Urothelium cell line (cell line): Measurements from ENCODE around the gene EFHD2.
"Not testable (repeated sequence)": the region's sequence is repeated elsewhere in the genome, so short reads cannot be mapped to it uniquely, and the experiment has no call there.

ENCODE experiments used
- DNase-seq: peaks from one replicate; pipeline ENCODE4 v3.0.0; 2011; ENCODE audit warnings: low spot score, mixed read lengths
- FAIRE-seq: peaks from 2 replicates; lab custom pipeline; 2011; peaks lifted over from hg19 to GRCh38; lab: Jason Lieb, UNC

The EFHD2 gene

DNA sequence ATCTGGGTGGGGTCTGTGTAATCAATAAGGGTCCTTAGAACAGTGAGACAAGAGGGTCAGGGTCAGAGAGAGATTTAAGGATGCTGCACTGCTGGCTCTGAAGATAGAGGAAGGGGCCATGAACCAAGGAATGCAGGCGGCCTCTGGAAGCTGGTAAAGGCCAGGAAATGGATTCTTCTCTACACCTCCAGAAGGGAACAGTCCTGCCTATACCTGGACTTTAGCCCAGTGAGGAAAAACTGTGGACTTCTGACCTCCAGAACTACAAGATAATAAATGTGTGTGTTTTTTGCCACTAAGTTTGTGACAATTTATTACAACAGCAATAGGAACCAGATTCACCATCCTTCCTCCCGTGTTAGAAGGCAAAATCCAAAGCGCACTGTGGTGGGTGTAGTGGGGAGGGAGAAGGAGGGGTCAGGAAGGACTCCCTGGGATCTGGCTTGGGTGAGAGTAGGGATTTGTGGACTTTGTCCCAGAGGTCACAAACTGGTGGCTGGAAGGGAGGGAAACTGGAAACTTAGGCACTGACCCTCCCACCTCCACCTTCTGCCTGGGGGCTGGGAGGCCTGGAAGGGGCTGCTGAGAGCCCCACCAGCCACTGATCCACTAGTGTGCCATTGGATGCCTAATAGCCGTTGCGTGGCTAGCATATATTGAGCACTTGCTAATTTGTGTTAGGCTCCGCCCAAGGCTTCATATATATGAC, 41.5 kb downstream of the EFHD2 start:
- DNase-seq = no peak
- no peak for FAIRE-seq

DNA sequence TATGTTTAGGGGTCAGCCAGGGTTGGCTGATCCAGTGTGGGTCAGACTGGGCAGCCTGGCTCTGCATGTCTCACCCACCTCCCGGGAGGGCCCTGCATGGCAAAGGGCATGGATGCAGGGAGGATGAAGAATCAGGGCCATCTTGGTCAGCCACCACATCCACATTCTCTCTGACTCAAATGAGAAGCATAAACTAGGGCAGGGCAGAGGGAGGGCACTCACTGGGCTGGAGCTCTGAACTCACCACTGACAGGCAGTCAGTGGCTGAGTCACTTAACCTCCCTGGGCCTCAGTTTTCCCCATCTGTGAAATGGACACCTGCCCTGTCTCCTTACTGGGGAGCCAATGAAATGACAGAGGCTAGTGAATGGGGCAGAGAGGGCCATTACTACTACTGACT, 42.5 kb downstream of the EFHD2 start:
- no peak for FAIRE-seq
- DNase-seq = no peak

DNA sequence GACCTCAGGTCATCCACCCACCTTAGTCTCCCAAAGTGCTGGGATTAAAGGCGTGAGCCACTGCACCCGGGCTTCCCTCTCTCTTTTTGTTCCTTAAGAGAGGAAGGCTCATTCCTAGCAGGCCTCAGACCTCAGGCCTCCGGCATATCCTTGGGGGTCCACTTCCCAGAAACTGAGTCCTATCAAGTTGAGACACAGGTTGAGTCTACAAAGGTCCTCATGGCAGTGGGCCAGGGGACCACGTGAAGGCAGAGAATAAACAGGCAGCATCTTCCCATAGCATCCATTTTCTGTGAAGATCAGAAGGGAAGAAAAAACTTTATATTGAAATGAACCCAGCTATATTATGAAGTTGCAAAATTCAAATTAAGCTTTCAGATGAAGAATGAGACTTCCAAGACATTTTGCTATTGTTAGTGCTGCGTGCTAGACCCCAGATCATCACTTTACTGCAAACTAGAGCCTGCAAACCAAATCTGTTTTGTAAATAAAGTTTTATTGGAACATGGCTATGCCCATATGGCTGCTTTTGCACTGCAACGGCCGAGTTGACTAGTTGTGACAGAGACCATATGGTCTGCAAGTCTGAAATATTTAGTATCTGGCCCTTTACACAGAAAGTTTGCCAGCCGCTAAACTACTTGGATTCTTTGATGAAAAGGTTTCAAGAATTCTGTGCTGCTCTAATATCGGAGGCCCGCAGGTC, 43.3 kb downstream of the EFHD2 start:
- no peak for FAIRE-seq
- DNase-seq = no peak

DNA sequence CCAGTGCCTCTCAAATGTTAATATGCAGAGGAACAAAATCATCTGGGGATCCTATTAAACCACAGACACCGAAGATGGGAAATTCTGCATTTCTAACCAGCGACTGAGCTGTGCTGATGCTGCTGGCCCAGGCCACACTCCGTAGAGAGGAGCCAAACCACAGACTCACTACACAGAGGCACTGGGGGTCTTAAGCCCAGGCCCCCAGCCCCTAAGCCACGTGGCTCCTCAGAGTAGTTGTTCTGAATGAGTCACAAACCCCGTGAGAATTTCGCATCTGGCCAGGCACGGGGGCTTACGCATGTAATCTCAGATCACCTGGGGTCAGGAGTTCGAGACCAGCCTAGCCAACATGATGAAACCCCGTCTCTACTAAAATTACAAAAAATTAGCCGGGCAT, 44.0 kb downstream of the EFHD2 start:
- FAIRE-seq (no peak), DNase-seq (no peak)

DNA sequence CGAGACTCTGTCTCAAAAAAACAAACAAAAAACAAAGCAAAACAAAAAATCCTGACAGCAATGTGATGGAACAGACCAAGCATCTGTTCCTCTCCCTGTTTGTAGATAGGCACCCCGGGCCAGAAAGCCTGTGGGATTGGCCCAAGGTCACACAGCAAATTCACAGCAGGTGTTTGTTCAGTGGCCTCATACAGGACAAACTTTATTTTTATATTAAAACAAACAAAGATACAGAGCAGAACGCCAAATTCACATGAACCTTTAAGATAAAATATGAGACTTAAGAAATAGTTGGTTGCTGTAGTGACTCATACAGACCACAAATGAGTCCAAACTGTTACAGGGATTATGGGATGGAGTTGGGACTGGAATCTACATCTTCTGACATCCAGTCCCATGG, 44.6 kb downstream of the EFHD2 start:
- no peak for FAIRE-seq
- DNase-seq = no peak

DNA sequence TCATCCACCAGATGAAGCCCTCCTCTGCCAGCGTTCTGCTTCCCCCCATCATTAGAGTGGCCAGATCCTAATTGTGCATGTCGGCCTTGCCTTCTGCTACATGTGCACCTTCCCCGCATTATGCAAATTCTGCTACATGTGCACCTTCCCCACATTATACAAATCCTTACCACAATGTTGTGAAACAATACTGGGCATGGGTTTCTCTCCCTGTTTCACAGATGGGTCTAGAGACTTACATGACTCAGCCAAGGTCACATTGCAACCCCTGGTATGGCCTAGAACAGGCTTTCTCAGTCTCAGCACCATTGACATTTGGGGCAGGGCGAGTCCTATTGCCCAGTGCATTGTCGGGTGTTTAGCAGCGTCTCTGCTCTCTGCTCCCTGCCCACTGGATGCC, 45.8 kb downstream of the EFHD2 start:
- DNase-seq = no peak
- FAIRE-seq = peak; percentile 13

DNA sequence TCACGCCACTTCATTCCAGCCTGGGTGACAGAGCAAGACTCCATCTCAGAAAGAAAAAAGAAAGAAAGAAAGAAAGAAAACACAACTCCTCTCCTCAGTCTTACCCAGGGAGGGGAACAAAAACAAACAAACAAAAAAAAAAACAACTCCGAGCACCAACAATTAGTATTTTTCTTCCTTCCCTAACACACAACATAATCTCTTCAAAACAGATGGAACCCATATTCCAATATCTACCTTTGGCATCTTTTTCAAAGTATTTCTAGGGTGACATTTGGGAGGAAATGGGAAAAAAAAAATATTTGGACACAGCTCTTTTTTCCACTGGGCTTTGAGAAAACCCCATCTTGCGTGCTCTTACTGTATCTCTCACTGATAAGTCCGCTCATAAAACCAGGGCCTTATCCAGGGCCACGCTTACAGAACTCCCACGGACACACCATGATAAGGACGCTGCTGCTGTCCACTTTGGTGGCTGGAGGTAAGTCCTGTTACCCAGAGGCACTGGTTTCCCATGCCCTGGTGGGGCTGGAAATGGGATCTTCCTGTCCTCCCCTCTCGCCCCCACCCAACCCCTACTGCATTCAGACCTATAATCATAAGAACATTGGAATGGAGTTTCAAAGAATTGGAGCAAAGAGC, 46.7 kb downstream of the EFHD2 start, which contains the start of gene CELA2A:
TSS of gene CELA2A (plus strand) at position 420 of the 642 bp plus-strand sequence. CDS start at position 442, 22 bp downstream.
- DNase-seq (no peak), FAIRE-seq (no peak)

DNA sequence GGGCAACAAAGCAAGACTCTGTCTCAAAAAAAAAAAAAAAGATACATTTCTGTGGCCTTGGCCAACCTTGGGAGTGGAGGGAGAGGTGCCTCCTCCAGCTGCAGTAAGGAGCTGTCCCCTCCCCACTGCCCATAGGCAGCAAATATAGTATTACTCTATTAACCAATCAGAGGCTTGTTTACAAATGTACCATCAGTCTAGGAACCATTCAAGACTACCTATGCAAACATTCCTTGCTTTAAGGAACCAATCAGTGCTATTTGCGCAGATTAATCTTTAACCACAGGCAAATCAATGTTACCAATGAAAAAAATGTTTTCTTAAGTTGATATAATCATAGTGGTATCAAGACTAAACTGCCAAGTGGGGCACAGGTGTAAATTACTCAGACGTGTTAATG, 47.9 kb downstream of the EFHD2 start:
- FAIRE-seq = no peak
- no peak for DNase-seq

DNA sequence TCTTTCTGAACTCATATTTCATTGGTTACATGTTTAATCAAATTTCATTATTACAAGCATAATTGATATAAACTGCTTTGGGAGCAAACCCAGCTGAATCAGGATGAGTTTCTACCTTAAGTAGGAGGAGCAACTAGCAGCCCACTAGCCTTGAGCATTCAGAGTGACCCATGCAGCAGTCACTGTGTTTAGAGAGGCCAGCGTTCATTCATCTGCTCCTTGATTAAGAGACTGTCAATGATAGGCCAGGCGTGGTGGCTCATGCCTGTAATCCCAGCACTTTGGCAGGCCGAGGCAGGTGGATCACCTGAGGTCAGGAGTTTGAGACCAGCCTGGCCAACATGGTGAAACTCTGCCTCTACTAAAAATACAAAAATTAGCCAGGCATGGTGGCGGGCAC, 48.7 kb downstream of the EFHD2 start:
- FAIRE-seq, DNase-seq: not testable (repeated sequence)

DNA sequence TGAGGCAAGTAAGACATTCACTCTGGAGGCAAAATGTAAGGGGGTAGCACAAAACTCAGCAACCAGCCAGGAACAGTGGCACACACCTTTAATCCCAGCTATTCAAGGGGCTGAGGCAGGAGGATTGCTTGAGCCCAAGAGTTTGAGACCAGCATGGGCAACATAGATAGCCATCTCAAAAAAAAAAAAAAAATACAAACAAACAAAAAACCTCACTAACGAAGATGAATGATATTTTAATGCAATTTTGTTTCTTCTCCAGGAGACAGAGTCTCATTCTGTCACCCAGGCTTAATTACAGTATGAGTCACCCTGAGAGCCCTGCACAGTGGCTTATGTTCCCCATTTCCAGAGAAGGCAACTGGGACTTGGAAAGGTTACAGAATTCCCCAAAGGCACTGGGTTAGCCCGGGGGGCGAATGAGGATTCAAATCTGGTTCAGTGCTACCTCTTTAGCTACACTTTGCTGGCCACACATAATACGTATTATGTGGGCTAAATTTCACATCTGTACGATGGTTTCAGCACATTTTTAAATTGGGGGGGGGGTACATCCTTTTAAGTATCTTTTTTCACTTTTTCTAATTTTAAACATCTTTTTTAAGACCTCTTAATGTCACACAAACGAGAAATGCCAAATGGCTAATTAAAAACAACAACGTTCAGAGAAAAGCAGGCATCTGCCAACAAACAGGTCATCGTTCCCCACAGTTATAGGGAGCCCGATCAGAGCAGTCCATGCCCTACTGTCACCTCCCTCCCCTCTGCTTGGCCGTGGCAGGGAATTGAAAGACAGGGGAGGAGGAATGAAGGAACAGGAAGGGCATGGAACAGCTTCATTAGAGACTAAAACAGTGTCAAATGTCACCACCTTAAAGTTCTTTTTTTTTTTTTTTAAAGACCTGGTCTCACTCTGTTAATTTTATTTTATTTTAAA, 50.4 kb downstream of the EFHD2 start:
- DNase-seq (no peak), FAIRE-seq (no peak)

DNA sequence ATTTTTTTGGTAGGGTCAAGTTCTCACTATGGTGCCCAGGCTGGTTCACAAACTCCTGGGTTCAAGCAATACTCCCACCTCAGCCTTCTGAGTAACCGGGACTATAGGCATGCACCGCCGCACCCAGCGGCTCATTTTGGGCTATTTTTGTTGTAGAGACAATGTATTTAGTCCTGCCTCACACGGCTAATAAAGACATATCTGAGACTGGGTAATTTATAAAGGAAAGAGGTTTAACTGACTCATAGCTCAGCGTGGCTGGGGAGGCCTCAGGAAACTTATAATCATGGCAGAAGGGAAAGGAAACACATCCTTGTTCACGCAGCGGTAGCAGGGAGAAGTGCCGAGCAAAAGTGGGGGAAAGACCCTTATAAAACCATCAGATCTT, 51.0 kb downstream of the EFHD2 start:
- DNase-seq = no peak
- FAIRE-seq = no peak

DNA sequence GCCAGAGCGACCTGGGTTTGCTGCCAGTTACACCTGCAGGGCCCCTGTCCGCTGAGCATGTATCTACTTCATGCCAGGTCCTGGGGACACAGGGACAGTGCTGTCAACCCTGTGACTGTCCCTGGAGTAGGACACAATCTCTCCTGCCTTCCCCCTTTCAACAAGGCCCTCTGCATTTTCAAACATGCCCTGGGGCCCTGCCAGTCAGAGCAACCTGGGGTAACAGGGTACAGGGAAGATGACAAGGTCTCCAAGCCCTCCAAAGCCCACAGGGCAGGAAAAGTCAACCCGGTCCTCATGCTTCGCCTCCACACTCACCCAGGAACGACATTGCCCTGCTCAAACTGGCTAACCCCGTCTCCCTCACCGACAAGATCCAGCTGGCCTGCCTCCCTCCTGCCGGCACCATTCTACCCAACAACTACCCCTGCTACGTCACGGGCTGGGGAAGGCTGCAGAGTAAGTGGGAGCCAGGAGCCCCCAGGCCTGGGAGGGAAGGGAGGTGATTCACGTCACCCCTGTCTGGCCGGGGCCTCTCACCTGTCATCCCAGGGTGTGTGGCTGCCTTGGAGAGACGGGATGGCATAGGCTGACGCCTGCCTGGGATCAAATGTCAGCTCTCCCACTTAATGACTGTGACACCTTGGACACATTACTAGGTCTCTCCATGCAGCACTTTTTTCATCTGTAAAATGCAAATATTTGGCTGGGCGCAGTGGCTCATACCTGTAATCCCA, 53.5 kb downstream of the EFHD2 start:
- FAIRE-seq, DNase-seq: not testable (repeated sequence)

DNA sequence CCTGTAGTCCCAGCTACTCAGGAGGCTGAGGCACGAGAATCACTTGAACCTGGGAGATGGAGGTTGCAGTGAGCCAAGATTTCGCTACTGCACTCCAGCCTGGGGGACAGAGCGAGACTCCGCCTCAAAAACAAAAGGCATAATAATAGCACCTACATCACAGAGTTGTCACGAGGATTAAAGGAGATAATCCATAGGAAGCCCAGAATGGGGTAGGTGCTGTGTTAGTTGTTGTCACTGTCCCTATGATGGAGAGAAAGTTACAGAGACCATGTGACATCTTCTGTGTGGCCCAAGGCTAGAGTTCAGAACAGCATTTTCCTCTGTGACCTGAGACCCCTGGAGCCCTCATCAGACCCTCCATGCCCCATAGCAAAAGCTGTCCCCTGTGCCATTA, 54.2 kb downstream of the EFHD2 start:
- not testable (repeated sequence) for FAIRE-seq, DNase-seq

DNA sequence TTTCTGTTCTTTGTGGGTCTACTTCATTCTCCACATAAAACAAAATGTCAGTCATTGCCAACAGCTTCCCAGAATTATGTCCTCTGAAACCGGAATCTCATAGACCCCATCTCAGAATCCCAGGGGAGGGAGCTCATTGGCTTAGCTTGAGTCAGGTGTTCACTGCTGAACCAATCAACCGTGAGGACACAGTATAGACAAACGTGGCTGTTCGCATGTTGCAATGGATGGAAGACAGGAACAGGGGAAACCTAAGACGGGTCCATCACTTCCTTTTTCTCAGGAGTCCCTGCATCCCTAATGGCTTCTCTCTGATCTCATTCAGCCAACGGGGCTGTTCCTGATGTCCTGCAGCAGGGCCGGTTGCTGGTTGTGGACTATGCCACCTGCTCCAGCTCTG, 56.0 kb downstream of the EFHD2 start:
- no peak for FAIRE-seq
- no peak for DNase-seq

DNA sequence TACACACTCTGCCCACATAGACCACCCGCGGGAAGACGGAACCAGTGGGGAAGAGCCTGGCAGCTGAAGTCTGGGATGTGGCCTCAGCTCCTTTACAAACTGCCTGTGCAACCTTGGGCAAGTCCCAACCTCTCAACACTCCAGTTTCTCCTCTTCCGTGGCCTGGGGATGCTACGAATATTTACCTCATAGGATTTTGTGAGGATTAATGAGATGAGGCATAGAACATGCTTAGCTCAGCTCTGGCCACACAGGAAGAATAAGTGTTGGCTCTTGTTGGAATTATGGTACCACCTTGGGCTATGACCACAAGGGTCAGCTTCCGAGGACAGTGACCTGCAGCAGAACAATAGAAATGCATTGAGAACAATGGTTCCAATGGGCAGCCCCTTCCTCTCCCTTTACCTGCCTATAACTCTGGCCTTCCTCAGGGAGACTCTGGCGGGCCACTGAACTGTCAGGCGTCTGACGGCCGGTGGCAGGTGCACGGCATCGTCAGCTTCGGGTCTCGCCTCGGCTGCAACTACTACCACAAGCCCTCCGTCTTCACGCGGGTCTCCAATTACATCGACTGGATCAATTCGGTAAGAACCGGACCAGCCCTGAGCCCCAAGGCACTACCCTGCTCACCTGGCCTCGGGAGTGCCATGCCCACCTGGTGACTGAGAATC, 57.4 kb downstream of the EFHD2 start:
- FAIRE-seq, DNase-seq: not testable (repeated sequence)

DNA sequence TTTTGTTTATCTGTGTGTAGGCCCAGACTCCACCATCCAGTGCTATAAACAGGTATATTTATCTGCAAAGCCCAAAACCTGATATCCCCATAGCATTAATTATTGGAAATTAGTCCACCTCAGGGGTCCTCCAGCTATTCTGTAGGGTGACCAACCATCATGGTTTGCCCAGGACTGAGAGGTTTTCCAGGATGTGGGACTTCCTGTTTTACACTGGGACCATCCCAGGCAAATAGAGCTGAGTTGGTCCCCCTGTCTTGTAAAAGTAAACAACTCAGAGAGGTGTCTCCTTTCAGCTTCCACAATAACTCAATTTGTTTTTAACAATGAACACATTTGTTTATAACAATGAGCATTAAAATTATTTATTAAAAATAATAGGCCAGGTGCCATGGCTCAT, 58.5 kb downstream of the EFHD2 start:
- no peak for FAIRE-seq
- no peak for DNase-seq

DNA sequence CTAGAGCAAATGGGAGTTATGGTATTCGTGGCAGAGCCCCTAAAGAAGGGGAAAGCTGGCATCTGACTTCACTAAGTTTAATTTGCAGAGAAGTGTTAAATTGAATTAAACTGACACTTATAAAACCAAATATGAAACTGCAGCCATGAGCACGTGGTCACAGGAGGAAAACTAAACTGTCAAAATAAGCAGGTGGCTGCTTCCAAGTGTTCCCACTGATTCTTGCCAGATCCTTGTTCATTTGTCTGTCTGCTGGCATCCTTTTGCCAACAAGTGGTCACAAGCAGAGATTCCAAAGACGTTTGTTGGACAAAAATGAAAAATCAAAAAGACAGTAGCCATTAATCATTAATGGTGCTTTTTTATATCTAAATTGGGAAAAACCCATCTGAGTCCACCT, 59.7 kb downstream of the EFHD2 start:
- DNase-seq (no peak), FAIRE-seq (no peak)

DNA sequence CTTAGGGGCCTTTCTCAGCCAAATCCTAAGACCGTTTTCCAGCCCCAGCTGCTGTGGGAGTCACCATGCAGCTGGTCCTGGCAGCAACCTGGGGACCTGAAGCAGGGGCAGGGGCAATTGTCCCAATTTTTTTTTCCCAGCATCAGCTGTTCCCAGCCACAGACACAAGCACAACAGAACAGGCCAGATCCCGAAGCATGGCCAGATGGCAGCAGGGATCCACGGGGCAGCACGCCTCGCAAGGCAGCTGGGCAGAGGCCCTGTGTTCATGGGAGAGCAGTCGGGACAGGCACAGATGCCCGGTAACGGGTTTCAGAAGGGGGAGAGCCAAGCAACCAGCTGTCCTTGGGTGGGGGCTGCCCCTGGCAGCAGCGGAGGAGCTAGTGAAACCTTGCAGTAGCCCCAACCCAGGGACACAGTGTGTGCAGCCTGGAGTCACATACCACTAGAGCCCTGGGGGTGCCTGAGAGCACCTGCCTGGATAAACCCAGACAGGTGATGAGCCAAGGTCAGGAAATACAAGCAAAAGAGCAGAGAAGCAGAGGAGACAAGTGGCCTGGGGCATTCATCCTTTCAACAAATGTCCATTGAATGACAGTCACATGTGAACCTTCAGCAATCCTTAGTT, 60.2 kb downstream of the EFHD2 start:
- DNase-seq, FAIRE-seq: not testable (repeated sequence)

DNA sequence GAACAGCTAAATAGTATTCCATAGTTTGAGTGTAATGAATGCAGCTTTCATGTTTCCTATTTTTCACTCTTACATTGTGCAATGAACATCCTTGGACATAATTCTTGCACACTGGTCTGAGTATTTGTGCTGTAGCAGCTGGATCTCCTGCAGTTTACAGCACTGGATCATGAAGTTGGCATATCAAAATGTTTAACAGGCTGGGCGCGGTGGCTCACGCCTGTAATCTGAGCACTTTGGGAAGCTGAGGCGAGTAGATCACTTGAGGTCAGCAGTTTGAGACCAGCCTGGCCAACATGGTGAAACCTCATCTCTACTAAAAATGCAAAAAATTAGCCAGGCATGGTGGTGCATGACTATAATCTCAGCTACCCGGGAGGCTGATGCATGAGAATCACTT, 61.4 kb downstream of the EFHD2 start:
- FAIRE-seq, DNase-seq: not testable (repeated sequence)
